Measurements from ENCODE around the gene SDK1.

The SDK1 gene

GRCh38 chr7:3897430-3898372 is 596.6 kb downstream of the SDK1 start:
- peaks cover 25% of the 10 kb centered on the region for H3K4me1 ChIP-seq (ENCODE audit: insufficient read depth, low read length)
- H3K36me3 ChIP-seq (ENCODE audit: insufficient read depth, low read length) = no peaks in the 10 kb centered on the region
- H3K27ac ChIP-seq (ENCODE audit: low read depth, low read length) = no peak overlapping the region

GRCh38 chr7:3899559-3899991 is 598.5 kb downstream of the SDK1 start:
- no peak overlapping the region for H3K27ac ChIP-seq (ENCODE audit: low read depth, low read length)
- no peaks in the 10 kb centered on the region for H3K27me3 ChIP-seq (ENCODE audit: control insufficient read depth in 1 of 2, insufficient read depth in 2 of 2, low read length in 2 of 2)
- H3K36me3 ChIP-seq (ENCODE audit: insufficient read depth, low read length) = no peaks in the 10 kb centered on the region
- H3K9me3 ChIP-seq (ENCODE audit: low read length) = no peaks in the 10 kb centered on the region
- no peak overlapping the region for H3K4me3 ChIP-seq (ENCODE audit: low read depth in 1 of 2, low read length in 2 of 2)
- H3K9ac ChIP-seq (ENCODE audit: low read length) = no peak overlapping the region
- H3K4me1 ChIP-seq (ENCODE audit: insufficient read depth, low read length) = peaks cover 8% of the 10 kb centered on the region

More at GRCh38 chr7:3897430-3898372, 596.6 kb downstream of the SDK1 start:
- H3K4me3 ChIP-seq (ENCODE audit: low read depth in 1 of 2, low read length in 2 of 2) = no peak overlapping the region
- H3K9me3 ChIP-seq (ENCODE audit: low read length) = no peaks in the 10 kb centered on the region
- H3K9ac ChIP-seq (ENCODE audit: low read length) = no peak overlapping the region
- H3K27me3 ChIP-seq (ENCODE audit: control insufficient read depth in 1 of 2, insufficient read depth in 2 of 2, low read length in 2 of 2) = no peaks in the 10 kb centered on the region

DNA sequence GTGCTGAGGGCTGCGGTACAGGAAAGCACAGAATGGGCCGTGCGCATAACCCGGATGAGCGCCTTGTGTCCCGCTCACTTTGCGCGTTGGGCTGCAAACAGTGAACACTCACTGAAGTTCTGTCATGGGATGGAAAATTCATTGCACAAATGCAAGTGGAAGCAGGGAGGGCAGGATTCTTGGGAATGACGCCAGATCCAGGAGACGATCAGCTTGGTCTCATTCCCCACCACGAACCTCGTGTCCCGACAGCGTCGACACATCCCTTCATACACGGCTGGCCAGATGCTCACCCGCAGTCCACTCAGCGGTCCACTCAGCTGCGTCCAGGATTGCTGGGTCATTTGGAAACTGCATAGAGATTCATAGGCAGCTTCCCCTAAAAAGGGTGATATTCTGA is 607.1 kb downstream of the SDK1 start:
- Histone ChIP-seq H3K27ac (ENCODE audit: low read depth, low read length) (no peak overlapping the region), H3K9me3 (ENCODE audit: low read length) (no peaks in the 10 kb centered on the region), H3K4me3 (ENCODE audit: low read depth in 1 of 2, low read length in 2 of 2) (no peak overlapping the region), H3K9ac (ENCODE audit: low read length) (no peak overlapping the region), H3K27me3 (ENCODE audit: control insufficient read depth in 1 of 2, insufficient read depth in 2 of 2, low read length in 2 of 2) (no peaks in the 10 kb centered on the region), H3K36me3 (ENCODE audit: insufficient read depth, low read length) (no peaks in the 10 kb centered on the region), H3K4me1 (ENCODE audit: insufficient read depth, low read length) (no peaks in the 10 kb centered on the region)

GRCh38 chr7:3909128-3909527 is 608.1 kb downstream of the SDK1 start:
- Histone ChIP-seq H3K9me3 (ENCODE audit: low read length) (no peaks in the 10 kb centered on the region), H3K27ac (ENCODE audit: low read depth, low read length) (no peak overlapping the region), H3K4me3 (ENCODE audit: low read depth in 1 of 2, low read length in 2 of 2) (no peak overlapping the region), H3K4me1 (ENCODE audit: insufficient read depth, low read length) (no peaks in the 10 kb centered on the region), H3K9ac (ENCODE audit: low read length) (no peak overlapping the region), H3K36me3 (ENCODE audit: insufficient read depth, low read length) (no peaks in the 10 kb centered on the region), H3K27me3 (ENCODE audit: control insufficient read depth in 1 of 2, insufficient read depth in 2 of 2, low read length in 2 of 2) (no peaks in the 10 kb centered on the region)

DNA sequence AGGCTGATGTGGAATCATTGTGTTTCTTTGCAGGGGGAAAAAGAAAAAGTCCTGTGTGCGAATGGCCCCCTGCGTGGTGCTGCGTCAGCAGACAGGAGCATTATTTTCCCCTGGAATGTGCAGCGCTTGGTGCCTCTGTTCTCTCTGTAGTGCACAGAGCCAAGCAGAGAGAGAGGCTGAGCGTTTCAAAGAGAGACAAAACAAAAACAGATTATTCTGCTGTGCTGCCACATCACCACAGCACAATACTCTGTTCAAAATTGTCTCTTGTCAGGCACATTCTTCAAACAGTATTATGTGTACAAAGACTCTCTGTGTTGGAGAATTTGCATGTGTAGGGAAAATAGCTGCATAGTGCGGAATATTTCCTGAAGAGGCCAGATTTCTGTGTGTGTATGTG is 609.0 kb downstream of the SDK1 start:
- no peak overlapping the region for H3K27ac ChIP-seq (ENCODE audit: low read depth, low read length)
- no peak overlapping the region for H3K9ac ChIP-seq (ENCODE audit: low read length)
- H3K36me3 ChIP-seq (ENCODE audit: insufficient read depth, low read length) = no peaks in the 10 kb centered on the region
- H3K9me3 ChIP-seq (ENCODE audit: low read length) = no peaks in the 10 kb centered on the region
- H3K27me3 ChIP-seq (ENCODE audit: control insufficient read depth in 1 of 2, insufficient read depth in 2 of 2, low read length in 2 of 2) = no peaks in the 10 kb centered on the region
- no peaks in the 10 kb centered on the region for H3K4me1 ChIP-seq (ENCODE audit: insufficient read depth, low read length)
- no peak overlapping the region for H3K4me3 ChIP-seq (ENCODE audit: low read depth in 1 of 2, low read length in 2 of 2)

- no peaks in the 10 kb centered on the region for H3K4me1 ChIP-seq (ENCODE audit: insufficient read depth, low read length)
- H3K36me3 ChIP-seq (ENCODE audit: insufficient read depth, low read length) = no peaks in the 10 kb centered on the region
- H3K27me3 ChIP-seq (ENCODE audit: control insufficient read depth in 1 of 2, insufficient read depth in 2 of 2, low read length in 2 of 2) = no peaks in the 10 kb centered on the region
- H3K27ac ChIP-seq (ENCODE audit: low read depth, low read length) = no peak overlapping the region
- no peak overlapping the region for H3K4me3 ChIP-seq (ENCODE audit: low read depth in 1 of 2, low read length in 2 of 2)
- no peaks in the 10 kb centered on the region for H3K9me3 ChIP-seq (ENCODE audit: low read length)
- no peak overlapping the region for H3K9ac ChIP-seq (ENCODE audit: low read length)
Observed at GRCh38 chr7:3911685-3912084, 610.6 kb downstream of the SDK1 start.

DNA sequence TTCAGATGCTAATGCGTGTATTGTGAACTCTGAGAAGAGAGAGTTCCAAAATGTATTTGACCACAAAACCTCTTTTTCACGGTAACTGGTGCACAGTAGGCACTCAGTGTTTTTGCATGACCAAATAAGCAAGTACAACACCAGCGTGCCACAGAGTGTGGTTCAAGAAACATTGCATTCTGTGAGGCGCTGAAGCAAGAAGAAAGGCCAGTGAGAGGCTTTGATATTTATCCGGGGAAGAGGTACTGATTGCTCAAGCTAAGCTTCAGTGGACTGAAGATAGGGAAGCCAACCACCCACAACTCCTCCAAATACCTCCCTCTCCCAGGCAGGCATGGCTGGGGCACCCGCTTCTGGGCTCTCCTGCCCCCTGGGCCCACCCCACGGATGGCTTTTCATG is 611.2 kb downstream of the SDK1 start:
- H3K36me3 ChIP-seq (ENCODE audit: insufficient read depth, low read length) = no peaks in the 10 kb centered on the region
- no peak overlapping the region for H3K9ac ChIP-seq (ENCODE audit: low read length)
- no peak overlapping the region for H3K27ac ChIP-seq (ENCODE audit: low read depth, low read length)
- H3K4me1 ChIP-seq (ENCODE audit: insufficient read depth, low read length) = no peaks in the 10 kb centered on the region
- H3K9me3 ChIP-seq (ENCODE audit: low read length) = no peaks in the 10 kb centered on the region
- H3K27me3 ChIP-seq (ENCODE audit: control insufficient read depth in 1 of 2, insufficient read depth in 2 of 2, low read length in 2 of 2) = no peaks in the 10 kb centered on the region
- H3K4me3 ChIP-seq (ENCODE audit: low read depth in 1 of 2, low read length in 2 of 2) = no peak overlapping the region

GRCh38 chr7:3914051-3914775 is 613.2 kb downstream of the SDK1 start:
- Histone ChIP-seq H3K4me1 (ENCODE audit: insufficient read depth, low read length) (no peaks in the 10 kb centered on the region), H3K27ac (ENCODE audit: low read depth, low read length) (no peak overlapping the region), H3K9me3 (ENCODE audit: low read length) (no peaks in the 10 kb centered on the region), H3K4me3 (ENCODE audit: low read depth in 1 of 2, low read length in 2 of 2) (no peak overlapping the region), H3K27me3 (ENCODE audit: control insufficient read depth in 1 of 2, insufficient read depth in 2 of 2, low read length in 2 of 2) (no peaks in the 10 kb centered on the region), H3K9ac (ENCODE audit: low read length) (no peak overlapping the region), H3K36me3 (ENCODE audit: insufficient read depth, low read length) (no peaks in the 10 kb centered on the region)

DNA sequence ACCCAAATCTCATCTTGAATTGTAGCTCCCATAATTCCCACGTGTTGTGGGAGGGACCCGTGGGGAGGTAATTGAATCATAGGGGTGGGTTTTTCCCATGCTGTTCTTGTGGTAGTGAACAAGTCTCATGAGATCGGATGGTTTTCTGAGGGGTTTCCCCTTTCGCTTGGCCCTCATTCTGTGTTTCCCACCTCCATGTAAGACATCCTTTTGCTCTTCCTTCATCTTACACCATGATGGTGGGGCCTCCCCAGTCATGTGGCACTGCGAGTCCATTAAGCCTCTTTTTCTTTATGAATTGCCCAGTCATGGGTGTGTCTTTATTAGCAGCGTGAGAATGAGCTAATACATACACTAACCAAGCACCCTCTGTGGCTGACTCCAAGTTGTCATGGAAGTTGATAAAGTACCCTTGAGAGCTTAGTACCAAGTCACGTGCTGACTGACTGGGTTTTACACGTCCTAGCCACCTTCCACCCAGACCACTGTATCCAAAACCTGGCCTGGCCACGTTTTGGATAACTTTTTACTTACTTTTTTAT is 614.4 kb downstream of the SDK1 start:
- no peaks in the 10 kb centered on the region for H3K36me3 ChIP-seq (ENCODE audit: insufficient read depth, low read length)
- no peak overlapping the region for H3K4me3 ChIP-seq (ENCODE audit: low read depth in 1 of 2, low read length in 2 of 2)
- no peak overlapping the region for H3K27ac ChIP-seq (ENCODE audit: low read depth, low read length)
- no peaks in the 10 kb centered on the region for H3K27me3 ChIP-seq (ENCODE audit: control insufficient read depth in 1 of 2, insufficient read depth in 2 of 2, low read length in 2 of 2)
- no peak overlapping the region for H3K9ac ChIP-seq (ENCODE audit: low read length)
- H3K9me3 ChIP-seq (ENCODE audit: low read length) = no peaks in the 10 kb centered on the region
- H3K4me1 ChIP-seq (ENCODE audit: insufficient read depth, low read length) = no peaks in the 10 kb centered on the region

- H3K36me3 ChIP-seq (ENCODE audit: insufficient read depth, low read length) = no peaks in the 10 kb centered on the region
- no peaks in the 10 kb centered on the region for H3K9me3 ChIP-seq (ENCODE audit: low read length)
- H3K4me1 ChIP-seq (ENCODE audit: insufficient read depth, low read length) = no peaks in the 10 kb centered on the region
- H3K9ac ChIP-seq (ENCODE audit: low read length) = no peak overlapping the region
- H3K4me3 ChIP-seq (ENCODE audit: low read depth in 1 of 2, low read length in 2 of 2) = no peak overlapping the region
- H3K27ac ChIP-seq (ENCODE audit: low read depth, low read length) = no peak overlapping the region
- H3K27me3 ChIP-seq (ENCODE audit: control insufficient read depth in 1 of 2, insufficient read depth in 2 of 2, low read length in 2 of 2) = no peaks in the 10 kb centered on the region
Observed at GRCh38 chr7:3916146-3916545, 615.1 kb downstream of the SDK1 start.

DNA sequence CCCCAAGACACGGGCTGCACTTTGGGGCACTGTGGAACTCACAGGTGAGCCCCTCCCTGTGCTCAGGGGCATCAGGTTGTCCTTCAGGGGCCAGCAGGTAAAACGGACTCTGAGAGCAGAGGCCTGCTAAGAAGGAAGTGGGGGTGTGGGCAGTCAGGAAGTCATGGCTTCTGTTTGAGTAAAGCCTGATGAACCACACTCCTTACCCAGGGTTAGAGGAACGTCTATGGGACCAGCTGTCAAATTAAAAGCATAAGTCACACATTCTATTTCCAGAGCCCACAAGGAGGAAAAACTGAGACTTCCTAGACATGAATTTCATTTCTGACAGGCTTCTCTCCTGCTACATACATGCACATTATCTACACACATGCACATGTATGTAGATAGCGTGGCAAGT is 616.4 kb downstream of the SDK1 start:
- Histone ChIP-seq H3K36me3 (ENCODE audit: insufficient read depth, low read length) (no peaks in the 10 kb centered on the region), H3K27ac (ENCODE audit: low read depth, low read length) (no peak overlapping the region), H3K4me3 (ENCODE audit: low read depth in 1 of 2, low read length in 2 of 2) (no peak overlapping the region), H3K27me3 (ENCODE audit: control insufficient read depth in 1 of 2, insufficient read depth in 2 of 2, low read length in 2 of 2) (no peaks in the 10 kb centered on the region), H3K9ac (ENCODE audit: low read length) (no peak overlapping the region), H3K9me3 (ENCODE audit: low read length) (no peaks in the 10 kb centered on the region), H3K4me1 (ENCODE audit: insufficient read depth, low read length) (no peaks in the 10 kb centered on the region)

Measured in muscle layer of colon (tissue), 2 donors.